Measurements from ENCODE around the gene GPR12. TPM values are rescaled to one million over a fixed set of nuclear protein-coding genes. Genes with fewer than 3 reads are reported as not detected.
A peak's percentile ranks its signal among the peaks of the same experiment; 100 is the strongest.

GPR12 gene
- total RNA-seq, 2 experiments from 2014 or later = not detected

DNA sequence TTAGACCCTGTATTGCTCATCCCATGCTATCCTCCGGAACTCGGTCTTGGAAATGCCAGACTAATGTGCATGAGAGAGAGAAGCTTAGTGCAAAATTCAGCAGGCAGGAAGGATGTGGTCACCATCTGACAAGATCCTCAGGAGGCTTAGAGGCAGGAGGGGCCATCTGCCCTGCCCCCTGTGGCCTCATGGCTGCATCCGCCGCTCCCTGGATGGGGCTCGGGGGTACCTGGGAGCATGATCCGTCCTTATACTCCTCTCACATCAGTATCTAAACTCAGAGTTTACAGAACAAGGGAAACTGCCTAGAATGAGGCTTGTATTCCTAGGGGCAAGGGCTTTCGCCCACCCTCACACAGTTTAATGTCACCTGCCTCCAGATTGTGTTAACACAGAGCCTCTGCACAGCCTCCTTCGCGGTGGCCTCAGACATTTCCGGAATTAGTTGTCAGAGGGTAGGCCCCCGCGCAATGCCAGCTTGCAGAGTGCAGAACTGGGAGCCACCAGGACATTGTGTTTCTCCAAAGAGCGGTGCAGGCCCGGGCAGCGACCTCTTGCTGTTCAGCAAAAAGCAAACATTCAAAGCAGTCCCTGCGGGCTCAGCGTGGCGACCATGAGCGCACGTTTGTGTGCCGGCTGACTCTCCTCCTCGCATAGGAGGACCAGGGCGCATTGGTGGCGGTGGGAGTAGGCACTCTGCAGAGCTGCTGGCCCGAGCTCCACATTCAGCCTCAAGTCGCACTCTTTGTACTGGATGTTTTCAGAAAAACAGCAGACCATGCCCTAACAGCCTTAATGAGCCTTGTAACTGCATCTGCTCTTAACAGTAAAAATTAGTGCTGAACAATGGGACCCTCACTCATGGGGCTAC is 39.1 kb downstream of the GPR12 start:
- no peak overlapping the region for H3K4me3 ChIP-seq (ENCODE audit: low read depth, low read length, poor library complexity, severe bottlenecking)
- no peak for TF ChIP-seq EZH2phosphoT487 (IDR thresholded peaks at IDR 0.05; ENCODE audit: borderline replicate concordance, low read depth, low read length)
- TF ChIP-seq, protein P1, sequence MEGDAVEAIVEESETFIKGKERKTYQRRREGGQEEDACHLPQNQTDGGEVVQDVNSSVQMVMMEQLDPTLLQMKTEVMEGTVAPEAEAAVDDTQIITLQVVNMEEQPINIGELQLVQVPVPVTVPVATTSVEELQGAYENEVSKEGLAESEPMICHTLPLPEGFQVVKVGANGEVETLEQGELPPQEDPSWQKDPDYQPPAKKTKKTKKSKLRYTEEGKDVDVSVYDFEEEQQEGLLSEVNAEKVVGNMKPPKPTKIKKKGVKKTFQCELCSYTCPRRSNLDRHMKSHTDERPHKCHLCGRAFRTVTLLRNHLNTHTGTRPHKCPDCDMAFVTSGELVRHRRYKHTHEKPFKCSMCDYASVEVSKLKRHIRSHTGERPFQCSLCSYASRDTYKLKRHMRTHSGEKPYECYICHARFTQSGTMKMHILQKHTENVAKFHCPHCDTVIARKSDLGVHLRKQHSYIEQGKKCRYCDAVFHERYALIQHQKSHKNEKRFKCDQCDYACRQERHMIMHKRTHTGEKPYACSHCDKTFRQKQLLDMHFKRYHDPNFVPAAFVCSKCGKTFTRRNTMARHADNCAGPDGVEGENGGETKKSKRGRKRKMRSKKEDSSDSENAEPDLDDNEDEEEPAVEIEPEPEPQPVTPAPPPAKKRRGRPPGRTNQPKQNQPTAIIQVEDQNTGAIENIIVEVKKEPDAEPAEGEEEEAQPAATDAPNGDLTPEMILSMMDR (conservative IDR thresholded peaks at IDR 0.05; ENCODE audit: low read length) = no peak
- no TSS peak for BruUV-seq (replicated peaks)
- no peaks in the 10 kb centered on the region for H3K9me2 ChIP-seq (ENCODE audit: insufficient read depth, low read length)
- ChIA-PET CTCF (ENCODE audit: unreplicated experiment) (no interaction called here), POLR2A (no interaction called here)
- H3K27ac ChIP-seq (ENCODE audit: low read depth, low read length, poor library complexity, severe bottlenecking) = no peak overlapping the region
- H3K9me3 ChIP-seq (ENCODE audit: low read length) = no peaks in the 10 kb centered on the region
- H2AFZ ChIP-seq (ENCODE audit: low read length) = no peak overlapping the region
- no peak overlapping the region for H3K4me2 ChIP-seq (ENCODE audit: low read length)
- no peak for DNase-seq (ENCODE audit: low spot score)
- intact Hi-C loops (cut with micrococcal nuclease; ENCODE audit: unreplicated experiment) = no loop called here
- H3K36me3 ChIP-seq (ENCODE audit: insufficient read depth, low read length) = no peaks in the 10 kb centered on the region
- no peaks in the 10 kb centered on the region for H3K79me2 ChIP-seq (ENCODE audit: insufficient read depth, low read depth, low read length)
- no peaks in the 10 kb centered on the region for H3K4me1 ChIP-seq (ENCODE audit: insufficient read depth, low read length, poor library complexity, severe bottlenecking)
- H4K20me1 ChIP-seq (ENCODE audit: insufficient read depth, low read length) = no peaks in the 10 kb centered on the region

DNA sequence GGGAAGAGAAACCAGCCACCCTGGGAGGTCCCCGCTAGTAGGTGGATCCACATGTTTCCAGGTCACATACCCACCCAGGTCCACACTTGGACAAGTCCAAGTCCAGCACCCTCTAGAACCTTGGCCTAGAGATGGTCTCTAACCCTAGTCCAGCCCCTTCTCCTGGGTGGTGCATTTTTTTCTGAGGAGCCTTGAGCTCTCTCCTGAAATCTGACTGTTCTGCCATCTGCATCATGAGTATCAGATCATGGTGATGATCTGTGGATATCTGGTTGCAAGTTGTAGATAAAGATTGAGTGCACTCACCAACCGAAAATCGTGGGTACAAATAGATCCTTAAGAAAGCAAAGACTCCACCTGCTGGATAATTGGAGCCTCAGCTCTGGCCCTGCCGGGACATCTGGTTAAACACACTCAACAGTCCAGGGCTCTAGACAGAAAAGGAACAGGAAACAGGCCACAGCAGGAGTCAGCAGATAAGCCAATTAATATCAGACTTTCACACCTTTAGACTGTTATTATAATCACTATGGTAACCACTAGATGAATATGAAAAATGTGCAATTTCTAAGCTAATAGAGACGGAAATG is 41.1 kb downstream of the GPR12 start:
- H3K4me1 ChIP-seq (ENCODE audit: insufficient read depth, low read length, poor library complexity, severe bottlenecking) = no peaks in the 10 kb centered on the region
- H3K4me3 ChIP-seq (ENCODE audit: low read depth, low read length, poor library complexity, severe bottlenecking) = no peak overlapping the region
- H3K9me2 ChIP-seq (ENCODE audit: insufficient read depth, low read length) = no peaks in the 10 kb centered on the region
- POLR2A ChIA-PET = interaction anchor here (0.9 to 1.1 kb wide), 2 partner anchors 21 to 47 kb away, joined by 3 to 4 read pairs; no protein-coding TSS in a partner anchor
- intact Hi-C loops (cut with micrococcal nuclease; ENCODE audit: unreplicated experiment) = no loop called here
- no peak overlapping the region for H2AFZ ChIP-seq (ENCODE audit: low read length)
- no TSS peak for BruUV-seq (replicated peaks)
- no peaks in the 10 kb centered on the region for H4K20me1 ChIP-seq (ENCODE audit: insufficient read depth, low read length)
- no peak overlapping the region for H3K4me2 ChIP-seq (ENCODE audit: low read length)
- no peak overlapping the region for H3K27ac ChIP-seq (ENCODE audit: low read depth, low read length, poor library complexity, severe bottlenecking)
- H3K9me3 ChIP-seq (ENCODE audit: low read length) = no peaks in the 10 kb centered on the region
- no peaks in the 10 kb centered on the region for H3K36me3 ChIP-seq (ENCODE audit: insufficient read depth, low read length)
- H3K79me2 ChIP-seq (ENCODE audit: insufficient read depth, low read depth, low read length) = no peaks in the 10 kb centered on the region
- TF ChIP-seq, protein P1 (conservative IDR thresholded peaks at IDR 0.05; ENCODE audit: low read length) = 0 out of 2 replicates have a peak, but pooled peaks have one; percentile 24
- TF ChIP-seq EZH2phosphoT487 (IDR thresholded peaks at IDR 0.05; ENCODE audit: borderline replicate concordance, low read depth, low read length) = no peak
- peak; percentile 6 for DNase-seq (ENCODE audit: low spot score)
- CTCF ChIA-PET (ENCODE audit: unreplicated experiment) = no interaction called here

DNA sequence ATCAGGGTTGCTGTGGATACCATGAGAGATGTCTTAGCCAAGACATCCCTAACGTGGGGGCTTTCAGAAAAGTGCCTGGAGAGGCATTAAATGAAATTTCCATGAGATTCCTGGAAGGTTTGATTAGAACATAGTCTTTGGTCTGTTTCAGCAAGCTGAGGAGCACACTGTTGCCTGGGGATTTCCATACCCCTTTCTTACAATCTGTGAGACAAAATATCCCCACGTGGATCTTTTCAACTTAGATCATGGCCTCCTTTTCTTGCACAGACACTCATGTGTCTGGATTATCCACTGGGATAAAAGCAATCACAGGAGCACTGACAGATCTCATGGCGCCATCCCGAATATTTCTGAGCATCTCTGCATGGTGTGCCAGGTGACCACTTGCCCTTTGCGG is 41.7 kb downstream of the GPR12 start:
- Histone ChIP-seq H3K4me2 (ENCODE audit: low read length) (no peak overlapping the region), H3K9me2 (ENCODE audit: insufficient read depth, low read length) (no peaks in the 10 kb centered on the region), H3K79me2 (ENCODE audit: insufficient read depth, low read depth, low read length) (no peaks in the 10 kb centered on the region), H3K36me3 (ENCODE audit: insufficient read depth, low read length) (no peaks in the 10 kb centered on the region), H3K27ac (ENCODE audit: low read depth, low read length, poor library complexity, severe bottlenecking) (no peak overlapping the region), H3K4me3 (ENCODE audit: low read depth, low read length, poor library complexity, severe bottlenecking) (no peak overlapping the region), H4K20me1 (ENCODE audit: insufficient read depth, low read length) (no peaks in the 10 kb centered on the region), H2AFZ (ENCODE audit: low read length) (no peak overlapping the region), H3K9me3 (ENCODE audit: low read length) (no peaks in the 10 kb centered on the region), H3K4me1 (ENCODE audit: insufficient read depth, low read length, poor library complexity, severe bottlenecking) (no peaks in the 10 kb centered on the region)
- ChIA-PET CTCF (ENCODE audit: unreplicated experiment) (no interaction called here), POLR2A (no interaction called here)
- intact Hi-C loops (cut with micrococcal nuclease; ENCODE audit: unreplicated experiment) = no loop called here
- BruUV-seq (replicated peaks) = no TSS peak
- DNase-seq (ENCODE audit: low spot score) = no peak
- no peak for TF ChIP-seq EZH2phosphoT487 (IDR thresholded peaks at IDR 0.05; ENCODE audit: borderline replicate concordance, low read depth, low read length)
- TF ChIP-seq, protein P1 (conservative IDR thresholded peaks at IDR 0.05; ENCODE audit: low read length) = no peak
